Measurements from ENCODE around the gene MGAT4A.

MGAT4A gene

DNA sequence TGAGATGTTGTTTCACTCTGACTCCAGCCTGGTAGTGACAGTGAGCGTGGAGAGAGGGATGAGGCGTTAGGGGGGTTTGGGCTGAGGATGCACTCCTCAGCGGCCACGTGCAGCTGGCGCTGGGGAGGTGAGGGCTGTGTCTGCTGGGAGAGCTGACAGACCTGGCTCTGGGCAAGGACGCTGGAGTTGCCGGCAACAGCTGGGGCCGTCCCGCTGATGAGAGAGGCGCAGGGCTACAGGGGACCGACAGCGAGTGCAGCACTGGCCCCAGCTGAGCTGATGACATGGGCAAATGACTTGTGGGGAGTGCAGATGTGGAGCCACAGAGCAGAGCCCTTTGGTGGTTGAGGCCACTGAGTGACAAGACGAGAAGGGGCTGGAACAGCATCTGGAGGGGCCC, 161.0 kb downstream of the MGAT4A start:
- no peak for FAIRE-seq

DNA sequence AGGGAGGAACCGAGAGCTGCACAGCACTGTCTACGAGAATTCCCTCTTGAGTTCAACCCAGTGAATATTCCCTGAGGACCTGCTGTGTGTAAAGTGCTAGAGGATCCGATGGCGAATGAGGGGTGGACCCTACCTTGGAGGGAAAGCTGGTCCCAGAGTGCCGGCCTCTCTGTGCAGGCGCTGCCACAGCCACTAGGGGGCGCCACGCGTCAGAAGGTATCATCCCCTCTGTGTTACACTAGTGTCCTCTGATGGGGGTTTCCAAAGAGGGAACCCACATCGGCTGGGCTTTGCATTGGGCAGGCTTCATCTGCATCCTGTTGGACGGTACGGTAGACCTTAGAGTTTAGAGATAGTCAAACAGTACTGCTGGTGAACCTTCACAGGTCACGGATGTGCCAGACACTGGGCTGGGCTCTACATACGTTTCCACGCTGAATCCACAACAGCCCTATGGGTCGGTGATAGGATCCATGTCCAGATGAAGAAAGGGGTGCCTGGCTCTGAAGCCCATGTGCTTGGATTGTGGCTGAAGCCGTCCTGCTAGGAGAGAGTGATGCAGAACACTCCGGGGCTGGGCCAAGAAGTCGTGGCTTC, 161.6 kb downstream of the MGAT4A start:
- no peak for FAIRE-seq

Data from colon (tissue), 2 donors.